NOMO-1 (cell line): ENCODE measurements around the gene HTR2B.
A peak's percentile ranks its signal among the peaks of the same experiment; 100 is the strongest.
"Not testable (repeated sequence)": the region's sequence is repeated elsewhere in the genome, so short reads cannot be mapped to it uniquely, and the experiment has no call there.

ENCODE experiments used
- DNase-seq, 2 experiments: peaks; one replicate each; lab custom pipeline; 2025; ENCODE audit not compliant: unreplicated experiment in 2 of 2; lab: John Stamatoyannopoulos, UW

HTR2B gene

GRCh38 chr2:231124838-231125568 is at the start of gene HTR2B:
TSS of gene HTR2B (minus strand) at chr2:231125042. CDS start at chr2:231123764, 1,278 bp downstream.
- peak in 1 of 2 experiments; percentile 22 for DNase-seq

- DNase-seq = no peak
These were observed 49.4 kb upstream of the HTR2B start for GRCh38 chr2:231174211-231174651.

- no peak for DNase-seq
These were observed 47.2 kb upstream of the HTR2B start for GRCh38 chr2:231172025-231172424.

GRCh38 chr2:231170055-231170454 is 45.2 kb upstream of the HTR2B start:
- no peak for DNase-seq

GRCh38 chr2:231169488-231169887 is 44.6 kb upstream of the HTR2B start:
- DNase-seq = no peak

- peak; percentile 18 to 56 for DNase-seq
These were observed 43.8 kb upstream of the HTR2B start for GRCh38 chr2:231168460-231169139.

- DNase-seq = peak in 1 of 2 experiments; percentile 19
These were observed 43.1 kb upstream of the HTR2B start for GRCh38 chr2:231167745-231168459.

GRCh38 chr2:231163414-231164095 is 38.7 kb upstream of the HTR2B start:
- DNase-seq = no peak

- no peak for DNase-seq
These were observed 38.2 kb upstream of the HTR2B start for GRCh38 chr2:231163011-231163410.

- DNase-seq = peak in 1 of 2 experiments; percentile 5
These were observed 37.1 kb upstream of the HTR2B start for GRCh38 chr2:231161877-231162329.

GRCh38 chr2:231161252-231161839 is 36.5 kb upstream of the HTR2B start:
- peak in 1 of 2 experiments; percentile 45 for DNase-seq

GRCh38 chr2:231160701-231161100 is 35.9 kb upstream of the HTR2B start:
- no peak for DNase-seq

- no peak for DNase-seq
These were observed 34.5 kb upstream of the HTR2B start for GRCh38 chr2:231159306-231159705.

- no peak for DNase-seq
These were observed 28.1 kb upstream of the HTR2B start for GRCh38 chr2:231152800-231153557.

- DNase-seq = no peak
These were observed 21.8 kb upstream of the HTR2B start for GRCh38 chr2:231146665-231147064.

GRCh38 chr2:231144896-231145295 is 20.1 kb upstream of the HTR2B start:
- DNase-seq = no peak

GRCh38 chr2:231140808-231141207 is 16.0 kb upstream of the HTR2B start:
- DNase-seq = not testable (repeated sequence)

GRCh38 chr2:231139796-231140195 is 15.0 kb upstream of the HTR2B start:
- no peak for DNase-seq

GRCh38 chr2:231138699-231139098 is 13.9 kb upstream of the HTR2B start:
- no peak for DNase-seq
